Kidney (tissue), 14 donors: Measurements from ENCODE around the gene RNF213. TPM values are rescaled to one million over a fixed set of nuclear protein-coding genes. Genes with fewer than 3 reads are reported as not detected.

Source experiments
- DNase-seq, 5 donors: peaks; one replicate each; pipeline ENCODE4 v3.0.0-alpha.2; 2013 to 2020
- FAIRE-seq: peaks from 2 replicates; lab custom pipeline; 2012; peaks lifted over from hg19 to GRCh38; lab: Jason Lieb, UNC
- H3K27ac ChIP-seq, 2 donors: one replicate each; pipeline ENCODE4 v1.7.0; 2013; ENCODE audit warnings: low read depth in 2 of 2, low read length in 2 of 2, inconsistent platforms in 1 of 2
- H3K27me3 ChIP-seq: one replicate; pipeline ENCODE4 v1.7.1; 2013; ENCODE audit warnings: low read length, inconsistent platforms; ENCODE audit not compliant: control insufficient read depth, insufficient read depth
- H3K36me3 ChIP-seq, 3 donors: one replicate each; pipeline versions ENCODE4 v1.7.0 to v1.7.1; 2013; ENCODE audit warnings: low read length in 3 of 3, control low read depth in 1 of 3, inconsistent platforms in 1 of 3; ENCODE audit not compliant: insufficient read depth in 3 of 3, control insufficient read depth in 2 of 3
- H3K4me1 ChIP-seq, 3 donors: one replicate each; pipeline versions ENCODE4 v1.7.0 to v1.7.1; 2013; ENCODE audit warnings: low read length in 3 of 3, inconsistent platforms in 1 of 3, low read depth in 1 of 3; ENCODE audit not compliant: control insufficient read depth in 2 of 3, insufficient read depth in 2 of 3
- H3K4me3 ChIP-seq, 3 donors: one replicate each; pipeline versions ENCODE4 v1.7.0 to v1.8.1; 2013; ENCODE audit warnings: low read length in 3 of 3, control low read depth in 1 of 3, inconsistent platforms in 1 of 3
- H3K9ac ChIP-seq, 3 donors: one replicate each; pipeline versions ENCODE4 v1.7.0 to v1.7.1; 2013; ENCODE audit warnings: low read length in 3 of 3, control low read depth in 1 of 3, inconsistent platforms in 1 of 3
- H3K9me3 ChIP-seq, 3 donors: one replicate each; pipeline versions ENCODE4 v1.7.0 to v1.7.1; 2013; ENCODE audit warnings: low read length in 3 of 3, control low read depth in 1 of 3, inconsistent platforms in 1 of 3; ENCODE audit not compliant: control insufficient read depth in 2 of 3, insufficient read depth in 1 of 3
- CTCF ChIP-seq: IDR thresholded peaks from 3 replicates; pipeline ENCODE4 v1.5.1; 2012; ENCODE audit warnings: mild to moderate bottlenecking, moderate library complexity, borderline replicate concordance; ENCODE audit not compliant: insufficient read depth; ENCODE audit errors: extremely low read depth
- intact Hi-C: fragments of 100-400 bp; cut with DNase I; formaldehyde crosslinking; loops from one replicate; pipeline ENCODE4 v1.11.1; 2022
- polyA plus RNA-seq: library from polyadenylated mRNA; stranded (reverse); fragments of 350-450 nt; fragmentation: Illumina TruSeq; extraction: RNeasy Lipid Tissue Mini Kit (QIAGEN cat#74804); gene quantifications from one replicate; pipeline ENCODE4 v1.2.3, GENCODE V29; 2014; ENCODE audit warnings: low read depth, low replicate concordance; ENCODE audit not compliant: insufficient read depth
- total RNA-seq: library from RNA; stranded (reverse); fragmentation: NEBNext Ultra II Directional; extraction: Animal tissue kit (Norgen Biotek cat#: 25700); gene quantifications from one replicate; pipeline ENCODE4 v1.2.1, GENCODE V29; 2021
- donor health status: control.
- donor health status: control.
- donor health status: control.
- donor health status: control.
- donor health status: control.
- donor health status: DM: yes; HTN: yes; CAD: no.
- donor health status: Normal renal cell carcinoma (clear cell type).

The RNF213 gene
- total and polyA plus RNA-seq, 2 donors from 2014 or later = 43.4 to 276 TPM

DNA sequence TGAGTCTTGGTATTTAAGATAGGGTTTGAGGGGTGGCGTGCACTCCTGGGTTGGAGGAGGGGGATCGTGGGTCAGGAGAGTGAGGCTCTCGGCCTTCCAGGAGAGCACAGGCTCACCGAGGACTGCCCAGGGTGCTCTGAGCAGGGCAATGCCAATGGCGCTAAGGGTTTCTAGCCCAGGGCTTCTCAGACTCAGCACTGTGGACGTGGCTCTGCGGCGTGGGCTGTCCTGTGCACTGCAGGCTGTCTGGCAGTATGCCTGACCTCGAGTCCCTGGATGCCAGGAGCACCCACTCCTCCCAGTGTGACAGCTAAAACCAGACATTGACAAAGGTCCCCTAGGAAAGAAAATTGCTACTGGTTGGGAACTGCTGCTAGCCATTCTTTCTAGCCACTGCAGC lies 117.1 kb downstream of the RNF213 start:
- DNase-seq = no peak
- Histone ChIP-seq H3K36me3 (peaks cover 4 to 83% (median 63%) of the 10 kb centered on the region in 3 donors), H3K4me1 (no peaks in the 10 kb centered on the region), H3K27me3 (no peaks in the 10 kb centered on the region), H3K9ac (no peak overlapping the region), H3K27ac (no peak overlapping the region), H3K4me3 (no peak overlapping the region), H3K9me3 (no peaks in the 10 kb centered on the region)
- no peak for TF ChIP-seq CTCF
- no peak for FAIRE-seq
- intact Hi-C loops = no loop called here

GRCh38 chr17:80379348-80379747 lies 118.7 kb downstream of the RNF213 start:
- FAIRE-seq (no peak), DNase-seq (no peak)
- Histone ChIP-seq H3K4me3 (no peak overlapping the region), H3K36me3 (peaks cover 4 to 86% (median 69%) of the 10 kb centered on the region in 3 donors), H3K9me3 (no peaks in the 10 kb centered on the region), H3K27ac (no peak overlapping the region), H3K27me3 (no peaks in the 10 kb centered on the region), H3K4me1 (no peaks in the 10 kb centered on the region), H3K9ac (no peak overlapping the region)
- no peak for TF ChIP-seq CTCF
- intact Hi-C loops = no loop called here

GRCh38 chr17:80380068-80380467 lies 119.4 kb downstream of the RNF213 start:
- Histone ChIP-seq H3K4me3 (no peak overlapping the region), H3K9me3 (no peaks in the 10 kb centered on the region), H3K4me1 (no peaks in the 10 kb centered on the region), H3K36me3 (peaks cover 4 to 89% (median 70%) of the 10 kb centered on the region in 3 donors), H3K27me3 (no peaks in the 10 kb centered on the region), H3K9ac (no peak overlapping the region), H3K27ac (no peak overlapping the region)
- TF ChIP-seq CTCF = no peak
- intact Hi-C loops = no loop called here
- DNase-seq (no peak), FAIRE-seq (no peak)

DNA sequence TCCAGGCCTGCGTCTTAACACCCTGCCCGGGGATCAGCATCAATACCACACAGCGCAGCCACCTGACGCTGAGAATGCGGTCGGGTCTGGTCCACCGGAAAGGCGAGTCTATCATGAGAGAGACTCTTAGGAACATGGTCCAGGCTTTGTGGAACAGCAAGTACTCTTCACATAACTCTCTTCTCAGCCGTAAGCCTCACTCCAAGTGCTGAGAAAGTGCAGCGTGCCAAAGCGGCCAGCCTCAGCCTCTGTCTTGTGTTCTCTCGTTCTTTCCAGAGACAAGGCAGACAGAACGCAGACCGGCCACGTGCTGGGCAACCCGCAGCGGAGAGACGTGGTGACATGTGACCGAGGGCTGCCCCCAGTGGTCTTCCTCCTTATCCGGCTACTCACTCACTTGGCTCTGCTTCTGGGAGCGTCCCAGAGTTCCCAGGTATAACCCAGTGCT lies 119.9 kb downstream of the RNF213 start:
- no peak for FAIRE-seq
- peaks cover 4 to 91% (median 75%) of the 10 kb centered on the region in 3 donors for H3K36me3 ChIP-seq
- no peaks in the 10 kb centered on the region for H3K27me3 ChIP-seq
- intact Hi-C loops = no loop called here
- no peak overlapping the region for H3K9ac ChIP-seq
- no peak for TF ChIP-seq CTCF
- no peak overlapping the region for H3K27ac ChIP-seq
- no peaks in the 10 kb centered on the region for H3K4me1 ChIP-seq
- H3K9me3 ChIP-seq = no peaks in the 10 kb centered on the region
- no peak for DNase-seq
- no peak overlapping the region for H3K4me3 ChIP-seq
